Mucosa of descending colon (tissue), 3 donors: ENCODE results near the gene COG5. TPM values are rescaled to one million over a fixed set of nuclear protein-coding genes. Genes with fewer than 3 reads are reported as not detected.

ENCODE experiments used
- ATAC-seq: fragments of 200-7000 bp; cut with Tn5 transposase; one replicate; pipeline ENCODE4 v1.9.1; 2020; ENCODE audit warnings: mild to moderate bottlenecking, moderate library complexity
- DNase-seq, 3 donors: peaks; one replicate each; pipeline ENCODE4 v3.0.0-alpha.2; 2020
- H3K36me3 ChIP-seq: fragments of 200-600 bp; one replicate; pipeline ENCODE4 v1.8.0; 2021; ENCODE audit warnings: low read depth, mild to moderate bottlenecking
- H3K4me1 ChIP-seq: fragments of 200-600 bp; one replicate; pipeline ENCODE4 v1.8.0; 2021; ENCODE audit warnings: low read depth, mild to moderate bottlenecking
- H3K4me3 ChIP-seq: fragments of 200-600 bp; one replicate; pipeline ENCODE4 v1.8.0; 2021; ENCODE audit warnings: mild to moderate bottlenecking
- H3K9me3 ChIP-seq: fragments of 200-600 bp; one replicate; pipeline ENCODE4 v1.8.0; 2021; ENCODE audit warnings: mild to moderate bottlenecking
- CTCF ChIP-seq: fragments of 200-600 bp; IDR thresholded peaks from one replicate; pipeline ENCODE4 v1.8.0; 2022; ENCODE audit warnings: antibody characterized with exemption, mild to moderate bottlenecking
- intact Hi-C, 2 donors: fragments of 100-400 bp; cut with DNase I in 1 of 2; cut with micrococcal nuclease in 1 of 2; formaldehyde crosslinking; loops; one replicate each; pipeline versions ENCODE4 v1.11.0 to v1.11.1; 2022; cut with DNase I, micrococcal nuclease
- total RNA-seq, 3 donors: library from RNA; stranded (reverse); fragmentation: NEBNext Ultra II Directional in 2 of 3; extraction: Animal tissue kit (Norgen Biotek cat#: 25700) in 2 of 3; gene quantifications; one replicate each; pipeline versions ENCODE4 v1.2.1 to v1.2.4, GENCODE V29; 2021 to 2023
- donor health status: DM: no; HTN: no; CAD: no; lungs with moderate emphysema.
- donor health status: DM: no; HTN: no; CAD: no.
- donor health status: DM: no; HTN: yes; CAD: no.

Gene COG5
- total RNA-seq, 3 donors from 2014 or later, result 46.8 to 56.4 (median 47.7) TPM

- ATAC-seq, result no peak
- no peak overlapping the region for H3K4me3 ChIP-seq
- H3K4me1 ChIP-seq, result no peaks in the 10 kb centered on the region
- intact Hi-C loops, result no loop called here
- DNase-seq, result no peak
- no peaks in the 10 kb centered on the region for H3K36me3 ChIP-seq
- no peak for TF ChIP-seq CTCF
- H3K9me3 ChIP-seq, result no peaks in the 10 kb centered on the region
Observed at GRCh38 chr7:107588529-107589130, 24.9 kb upstream of the COG5 start.

- Histone ChIP-seq H3K4me1 (peaks cover 16% of the 10 kb centered on the region), H3K4me3 (no peak overlapping the region), H3K9me3 (no peaks in the 10 kb centered on the region), H3K36me3 (no peaks in the 10 kb centered on the region)
- ATAC-seq, result no peak
- no peak for TF ChIP-seq CTCF
- no peak for DNase-seq
- intact Hi-C loops, result no loop called here
Observed at GRCh38 chr7:107584716-107585115, 21.0 kb upstream of the COG5 start.

- Histone ChIP-seq H3K36me3 (no peaks in the 10 kb centered on the region), H3K4me3 (no peak overlapping the region), H3K9me3 (no peaks in the 10 kb centered on the region), H3K4me1 (peaks cover 16% of the 10 kb centered on the region)
- DNase-seq (no peak), ATAC-seq (no peak)
- TF ChIP-seq CTCF, result no peak
- intact Hi-C loops, result no loop called here
Observed at GRCh38 chr7:107582875-107583274, 19.2 kb upstream of the COG5 start.

GRCh38 chr7:107581387-107582013 is 17.8 kb upstream of the COG5 start:
- no peaks in the 10 kb centered on the region for H3K36me3 ChIP-seq
- no peak overlapping the region for H3K4me3 ChIP-seq
- H3K9me3 ChIP-seq, result no peaks in the 10 kb centered on the region
- no peak for TF ChIP-seq CTCF
- peaks cover 16% of the 10 kb centered on the region for H3K4me1 ChIP-seq
- intact Hi-C loops, result no loop called here
- no peak for ATAC-seq
- DNase-seq, result no peak

- Histone ChIP-seq H3K9me3 (no peaks in the 10 kb centered on the region), H3K4me3 (peak overlapping the region; percentile 52), H3K36me3 (no peaks in the 10 kb centered on the region), H3K4me1 (peaks cover 16% of the 10 kb centered on the region)
- intact Hi-C loops, result no loop called here
- DNase-seq (no peak), ATAC-seq (peak; percentile 55)
- no peak for TF ChIP-seq CTCF
Observed at GRCh38 chr7:107580716-107581383, 17.1 kb upstream of the COG5 start.
